ENCODE measurements around the gene DGKB.

The DGKB gene

GRCh38 chr7:14676896-14677295 is 225.7 kb downstream of the DGKB start:
- DNase-seq: no peak

GRCh38 chr7:14673202-14673601 is 229.3 kb downstream of the DGKB start:
- DNase-seq: no peak

DNA sequence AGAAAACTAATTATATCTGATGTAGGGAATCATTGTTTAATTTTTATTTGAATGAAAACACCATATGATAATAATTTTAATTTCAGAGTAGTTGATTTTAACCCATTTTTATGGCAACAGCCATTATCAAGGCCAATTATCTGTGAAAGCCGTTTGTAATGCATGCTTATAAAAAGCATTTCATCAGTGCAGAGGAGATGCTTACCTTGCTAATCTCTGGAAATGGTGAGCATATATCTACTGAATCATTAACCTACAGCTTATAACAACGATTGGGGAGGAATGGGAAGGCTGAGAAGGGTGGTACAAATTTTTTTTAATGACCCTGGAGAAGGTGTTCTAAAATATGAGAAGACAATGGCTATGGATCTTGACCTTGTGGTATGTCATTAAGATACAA is 235.6 kb downstream of the DGKB start:
- no peak for DNase-seq

- DNase-seq: no peak
Observed at GRCh38 chr7:14666304-14666703, 236.2 kb downstream of the DGKB start.

DNA sequence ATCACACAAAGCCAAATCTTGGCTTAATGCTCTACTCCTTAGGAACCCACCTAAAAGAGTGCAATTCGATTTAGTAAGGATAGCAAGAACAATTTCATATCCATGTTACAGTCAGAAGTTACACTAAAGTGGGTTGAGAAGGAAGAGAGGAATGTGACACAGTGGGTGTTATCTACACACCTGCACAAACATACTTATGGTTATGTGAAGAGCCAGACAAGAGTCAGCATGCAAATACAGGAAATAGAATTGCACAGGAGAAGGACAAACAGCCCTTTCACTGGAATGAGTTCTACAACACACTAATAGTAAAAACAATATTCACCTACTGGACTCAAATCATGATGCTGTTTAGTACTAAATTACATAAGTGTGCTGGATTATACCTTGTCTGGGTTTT is 262.8 kb downstream of the DGKB start:
- DNase-seq: no peak

- no peak for DNase-seq
Observed at GRCh38 chr7:14639329-14639728, 263.2 kb downstream of the DGKB start.

- no peak for DNase-seq
Observed at GRCh38 chr7:14637968-14638367, 264.6 kb downstream of the DGKB start.

DNA sequence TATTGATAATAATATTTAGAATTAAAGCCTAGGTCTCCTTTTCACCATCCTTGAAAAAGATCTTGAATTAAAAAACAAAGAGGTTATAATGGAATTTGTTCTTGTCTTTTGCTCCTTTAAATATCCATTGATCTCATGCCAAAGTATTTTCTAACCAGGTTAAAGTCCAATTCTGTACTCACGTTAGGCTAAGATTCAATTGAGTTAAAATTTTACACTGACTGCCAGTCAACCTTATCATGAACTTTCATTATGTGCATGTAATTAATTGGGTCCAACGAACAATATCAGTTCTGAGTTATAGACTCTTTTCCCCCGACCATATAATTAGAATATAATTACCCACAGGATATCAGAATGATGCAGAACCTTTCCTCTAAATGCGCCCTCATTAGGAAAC is 266.6 kb downstream of the DGKB start:
- DNase-seq: no peak

DNA sequence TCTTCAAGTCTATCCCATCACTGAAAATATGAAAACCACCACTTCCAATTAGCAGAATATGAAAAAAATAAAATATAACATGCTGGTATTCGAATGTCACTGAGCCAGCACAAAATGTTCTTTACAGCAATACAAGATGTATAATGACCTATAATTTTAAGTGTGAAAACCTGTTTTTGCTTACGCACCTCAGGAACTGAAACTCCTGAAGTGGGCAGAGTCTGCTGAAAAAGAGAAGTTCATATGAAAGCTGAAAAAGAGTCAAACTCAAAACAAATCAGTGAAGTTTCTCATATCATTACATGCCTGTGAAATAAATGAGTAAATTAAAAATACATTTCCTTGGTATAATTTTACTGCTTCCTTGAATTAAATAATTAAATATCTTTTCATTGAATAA is 272.5 kb downstream of the DGKB start:
- no peak for DNase-seq

DNA sequence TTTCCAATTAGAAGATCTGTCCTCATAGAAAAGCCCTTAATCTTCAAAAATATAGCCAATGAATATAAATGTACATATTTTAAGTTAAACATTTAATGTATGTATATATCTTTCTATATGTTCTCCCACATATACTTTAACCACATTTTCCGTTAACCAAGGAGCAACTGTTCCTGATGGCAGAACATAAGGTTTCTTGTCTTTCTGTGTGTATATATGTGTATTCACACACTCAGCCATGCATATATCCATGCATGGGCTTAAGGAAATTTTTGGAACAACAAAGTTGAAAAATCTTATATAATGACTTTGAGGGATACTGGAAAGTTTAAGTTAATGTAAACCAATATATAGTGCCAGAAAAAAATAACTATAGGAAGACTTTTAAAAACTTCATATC is 274.0 kb downstream of the DGKB start:
- no peak for DNase-seq

GRCh38 chr7:14626076-14626475 is 276.5 kb downstream of the DGKB start:
- no peak for DNase-seq

DNA sequence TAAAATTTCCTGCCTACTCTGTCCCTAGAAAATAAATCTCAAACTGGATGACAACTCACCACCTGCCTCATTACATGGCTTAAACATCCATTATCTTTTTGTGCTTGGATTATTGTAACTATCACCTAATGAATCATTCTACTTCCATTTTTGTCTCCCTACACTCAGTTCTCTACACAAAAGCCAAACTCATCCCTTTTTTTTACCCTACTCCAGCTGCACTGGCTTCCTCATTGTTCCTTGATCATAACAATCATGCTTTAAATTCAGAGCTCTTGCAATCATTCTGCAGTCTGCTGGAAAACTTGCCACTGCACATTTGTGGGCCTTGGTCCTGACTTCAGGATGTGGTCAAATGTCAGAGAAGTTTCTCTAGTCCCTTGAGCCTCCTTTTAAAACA is 280.0 kb downstream of the DGKB start:
- DNase-seq: no peak

- no peak for DNase-seq
Observed at GRCh38 chr7:14606101-14606500, 296.4 kb downstream of the DGKB start.

- DNase-seq: no peak
Observed at GRCh38 chr7:14604606-14605005, 297.9 kb downstream of the DGKB start.

- DNase-seq: no peak
Observed at GRCh38 chr7:14602851-14603250, 299.7 kb downstream of the DGKB start.

- no peak for DNase-seq
Observed at GRCh38 chr7:14600766-14601367, 301.7 kb downstream of the DGKB start.

GRCh38 chr7:14598978-14599377 is 303.6 kb downstream of the DGKB start:
- DNase-seq: no peak

DNA sequence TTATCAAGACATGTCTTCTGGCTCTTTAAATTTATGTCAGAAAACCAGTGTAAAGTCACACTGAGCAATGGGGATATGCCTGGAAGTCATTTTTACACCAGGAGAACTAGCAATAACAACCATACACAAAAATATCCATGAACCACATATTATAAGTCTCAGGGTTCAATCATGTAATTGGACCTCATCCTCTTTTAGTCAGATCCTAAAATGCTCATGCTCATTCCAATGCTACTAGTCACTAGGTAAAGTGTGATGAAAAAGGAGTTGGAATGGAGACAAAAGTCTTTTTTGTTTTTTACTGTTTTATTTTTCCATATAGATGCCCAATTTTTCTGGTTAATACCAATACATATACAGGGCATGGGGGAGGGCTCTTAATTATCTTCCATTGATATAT is 306.1 kb downstream of the DGKB start:
- DNase-seq: no peak

- DNase-seq: no peak
Observed at GRCh38 chr7:14590206-14590605, 312.3 kb downstream of the DGKB start.

- no peak for DNase-seq
Observed at GRCh38 chr7:14585232-14585631, 317.3 kb downstream of the DGKB start.

- DNase-seq: no peak
Observed at GRCh38 chr7:14583518-14583917, 319.0 kb downstream of the DGKB start.

DNA sequence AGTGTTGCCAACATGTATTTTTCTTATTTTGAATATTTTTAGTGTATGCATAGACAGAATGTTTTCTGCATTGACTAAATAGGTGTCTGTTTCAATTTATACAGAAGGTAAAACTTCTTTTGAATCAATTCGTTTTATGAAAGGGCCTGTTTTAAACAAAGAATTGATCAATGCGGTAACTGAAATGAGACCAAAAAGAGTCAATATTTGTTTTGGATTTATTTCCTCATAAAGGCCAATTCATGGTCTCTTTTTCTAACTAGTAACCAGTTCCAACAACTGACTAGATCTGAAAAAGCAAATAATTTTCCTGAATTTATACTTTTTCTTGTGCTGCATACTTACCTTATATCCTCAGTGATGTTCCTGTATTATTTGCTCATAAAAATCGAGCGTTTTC is 320.5 kb downstream of the DGKB start:
- DNase-seq: no peak

DNA sequence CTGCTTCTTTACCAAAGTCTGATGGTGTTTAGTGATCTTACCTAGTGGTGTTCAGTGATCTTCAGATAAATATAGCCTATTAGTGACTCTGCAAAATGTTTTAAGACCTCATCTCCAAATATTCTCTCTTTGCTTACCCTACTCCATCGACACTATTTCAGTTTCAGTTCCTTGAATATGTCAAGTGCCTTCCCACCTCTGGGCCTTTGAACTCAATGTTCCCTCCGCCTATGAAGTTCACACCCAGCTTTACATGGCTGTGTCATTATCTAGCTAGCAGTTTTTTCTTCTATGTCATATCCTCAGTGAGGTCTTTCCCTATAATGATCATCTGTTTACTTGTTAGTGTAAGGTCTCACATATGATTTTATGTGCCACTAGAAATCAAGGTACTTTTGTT is 322.6 kb downstream of the DGKB start:
- DNase-seq: no peak

DNA sequence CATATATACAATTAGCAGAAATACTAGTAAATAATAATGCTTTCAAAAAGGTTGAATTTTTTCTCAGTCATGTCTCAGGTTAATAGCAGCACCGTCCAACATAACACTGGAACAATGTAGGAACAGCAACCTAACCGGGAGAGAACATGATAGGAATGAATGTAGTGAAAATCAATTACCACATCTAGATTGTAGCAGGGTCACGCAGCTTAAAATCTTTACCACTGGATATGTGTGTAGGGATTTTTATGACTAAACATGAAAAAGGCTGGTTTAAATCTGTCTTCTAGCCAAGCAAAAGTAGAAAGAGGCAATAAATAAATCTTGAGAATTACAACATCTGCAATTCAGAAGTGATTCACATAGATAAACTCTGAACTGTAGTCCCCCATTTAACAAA is 326.0 kb downstream of the DGKB start:
- no peak for DNase-seq

GRCh38 chr7:14570750-14571607 is 331.6 kb downstream of the DGKB start:
- no peak for DNase-seq
